ENCODE results near the gene LRRC56.
A peak's percentile ranks its signal among the peaks of the same experiment; 100 is the strongest.

Gene LRRC56

GRCh38 chr11:559020-559620 lies 21.8 kb downstream of the LRRC56 start:
- H3K4me3 ChIP-seq (replicated peaks; ENCODE audit: insufficient read depth, low read length): no peak overlapping the region
- peaks cover 30% of the 10 kb centered on the region for H3K27me3 ChIP-seq (ENCODE audit: insufficient read depth, poor library complexity, severe bottlenecking)
- no peak for DNase-seq (ENCODE audit: low read depth in 1 of 2, low spot score in 1 of 2)
- no peak for TF ChIP-seq POLR2AphosphoS5 (IDR thresholded peaks at IDR 0.05; ENCODE audit: low read depth)
- TF ChIP-seq CTCF (IDR thresholded peaks at IDR 0.05; ENCODE audit: insufficient read depth, low read length): no peak
- no peak for TF ChIP-seq GABPA (IDR thresholded peaks at IDR 0.05; ENCODE audit: low read depth)
- no peak for TF ChIP-seq SPI1 (IDR thresholded peaks at IDR 0.05; ENCODE audit: borderline replicate concordance, low read depth)
- no peak for TF ChIP-seq REST (IDR thresholded peaks at IDR 0.05; ENCODE audit: insufficient replicate concordance, low read depth)
- H3K27ac ChIP-seq (replicated peaks): no peak overlapping the region

- peak overlapping the region; percentile 74; the same call in 1 of the 2 replicates for H3K27ac ChIP-seq (replicated peaks)
- peaks cover 30% of the 10 kb centered on the region for H3K27me3 ChIP-seq (ENCODE audit: insufficient read depth, poor library complexity, severe bottlenecking)
- TF ChIP-seq REST (IDR thresholded peaks at IDR 0.05; ENCODE audit: insufficient replicate concordance, low read depth) (no peak), SPI1 (IDR thresholded peaks at IDR 0.05; ENCODE audit: borderline replicate concordance, low read depth) (no peak), CTCF (IDR thresholded peaks at IDR 0.05; ENCODE audit: insufficient read depth, low read length) (no peak), GABPA (IDR thresholded peaks at IDR 0.05; ENCODE audit: low read depth) (no peak), POLR2AphosphoS5 (IDR thresholded peaks at IDR 0.05; ENCODE audit: low read depth) (no peak)
- no peak for DNase-seq (ENCODE audit: low read depth in 1 of 2, low spot score in 1 of 2)
- peak overlapping the region; percentile 50 for H3K4me3 ChIP-seq (replicated peaks; ENCODE audit: insufficient read depth, low read length)
These were observed 22.5 kb downstream of the LRRC56 start for GRCh38 chr11:559712-560304.

GRCh38 chr11:560305-561147 lies 23.2 kb downstream of the LRRC56 start, which contains the start of the genes LMNTD2 and RASSF7:
Gene LMNTD2, minus strand, starts transcription at chr11:560738. Its CDS starts 22 bp downstream, at chr11:560716.
Gene RASSF7, plus strand, starts transcription at chr11:560970. Its CDS starts 799 bp downstream, at chr11:561769.
- DNase-seq (ENCODE audit: low read depth in 1 of 2, low spot score in 1 of 2): peak; percentile 79 to 92
- peaks cover 26% of the 10 kb centered on the region for H3K27me3 ChIP-seq (ENCODE audit: insufficient read depth, poor library complexity, severe bottlenecking)
- peak within 1 kb of the TSS; percentile 72 for H3K4me3 ChIP-seq (replicated peaks; ENCODE audit: insufficient read depth, low read length)
- TF ChIP-seq CTCF (IDR thresholded peaks at IDR 0.05; ENCODE audit: insufficient read depth, low read length) (no peak), POLR2AphosphoS5 (IDR thresholded peaks at IDR 0.05; ENCODE audit: low read depth) (peak; percentile 54; the same call in 1 of the 2 replicates), SPI1 (IDR thresholded peaks at IDR 0.05; ENCODE audit: borderline replicate concordance, low read depth) (peak; percentile 63; the same call in 1 of the 2 replicates)
- peak within 1 kb of the TSS; percentile 74 for H3K27ac ChIP-seq (replicated peaks)

All from HL-60 (cell line).